IPS-NIHi7 (cell line): ENCODE results near the gene ZNF135.
A peak's percentile ranks its signal among the peaks of the same experiment; 100 is the strongest.

Source experiments
- DNase-seq: peaks from one replicate; pipeline ENCODE4 v3.0.0; 2012; ENCODE audit warnings: mixed read lengths; ENCODE audit errors: extremely low spot score

ZNF135 gene

DNA sequence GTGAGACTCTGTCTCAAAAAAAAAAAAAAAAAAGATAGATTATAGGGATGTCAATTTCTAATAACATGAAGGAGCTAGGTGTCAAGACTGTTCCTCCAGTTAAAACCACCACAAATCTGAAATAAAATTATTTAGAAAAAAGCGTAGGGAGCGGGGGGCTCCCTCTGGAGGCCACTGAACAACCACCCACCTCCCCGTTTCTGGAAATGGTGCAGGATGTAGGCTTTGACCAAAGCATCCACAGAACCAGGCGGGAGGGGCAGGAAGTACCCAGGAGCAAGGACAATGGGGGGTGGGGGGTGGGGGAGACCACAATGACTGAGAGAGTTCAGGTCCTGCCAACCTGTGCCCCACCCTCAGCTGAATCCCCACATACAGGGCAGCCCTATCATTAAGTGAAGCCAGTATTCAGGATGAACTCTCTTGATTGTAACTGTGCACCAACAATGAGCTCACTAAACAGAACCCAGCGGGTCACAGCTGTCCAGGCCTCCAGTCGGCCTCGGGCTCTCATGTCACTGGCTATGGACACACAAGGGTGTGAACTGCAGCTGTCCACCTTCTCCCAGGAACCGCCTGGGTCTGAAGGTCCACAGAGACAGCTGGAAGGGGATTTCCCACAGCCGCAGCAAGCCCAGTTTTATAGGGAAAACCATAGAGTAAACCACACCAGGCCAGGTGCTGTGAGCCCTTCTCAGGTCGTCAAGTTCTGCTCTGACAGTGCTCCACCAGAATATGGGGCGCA, 32.3 kb downstream of the ZNF135 start:
- no peak for DNase-seq

DNA sequence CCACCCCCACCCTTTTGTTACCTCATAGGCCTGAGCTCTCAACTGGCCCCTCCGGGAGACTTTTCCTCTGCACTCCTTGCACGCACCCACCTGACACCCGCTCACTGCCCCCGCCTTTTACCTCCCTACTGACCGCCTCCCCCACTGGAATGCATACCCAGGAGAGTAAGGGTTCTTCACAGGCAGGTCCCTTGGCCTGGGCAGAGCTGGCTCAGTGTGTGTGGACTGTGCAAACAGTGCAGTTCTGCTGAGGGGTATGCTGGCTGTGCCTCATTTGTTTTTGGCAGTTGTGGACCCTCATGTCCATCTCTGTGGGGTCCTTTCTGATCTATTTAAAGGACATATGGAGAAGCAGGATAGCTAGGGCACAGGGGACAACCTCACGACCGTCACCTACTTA, 34.0 kb downstream of the ZNF135 start:
- no peak for DNase-seq

- DNase-seq: no peak
These were observed 36.2 kb downstream of the ZNF135 start for GRCh38 chr19:58095328-58095727.

DNA sequence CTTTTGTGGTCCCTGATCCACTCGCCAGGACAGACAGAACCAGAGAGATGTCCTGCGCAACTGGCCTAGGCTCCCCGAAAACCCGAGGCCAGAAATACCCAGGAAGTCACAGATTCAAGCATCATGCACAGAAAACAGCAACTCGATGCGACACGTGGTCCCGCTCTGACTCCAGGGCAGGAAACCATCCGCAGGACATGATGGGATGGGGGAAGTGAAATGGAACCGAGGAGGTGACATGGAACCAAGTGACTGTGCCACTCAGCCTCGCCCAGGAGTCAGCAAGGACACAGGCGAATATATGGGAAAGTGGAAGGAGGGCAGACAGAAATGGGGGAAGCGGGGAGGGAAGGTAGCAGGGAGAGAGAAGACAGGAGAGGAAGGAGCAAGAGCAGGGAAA, 37.8 kb downstream of the ZNF135 start:
- DNase-seq: no peak

DNA sequence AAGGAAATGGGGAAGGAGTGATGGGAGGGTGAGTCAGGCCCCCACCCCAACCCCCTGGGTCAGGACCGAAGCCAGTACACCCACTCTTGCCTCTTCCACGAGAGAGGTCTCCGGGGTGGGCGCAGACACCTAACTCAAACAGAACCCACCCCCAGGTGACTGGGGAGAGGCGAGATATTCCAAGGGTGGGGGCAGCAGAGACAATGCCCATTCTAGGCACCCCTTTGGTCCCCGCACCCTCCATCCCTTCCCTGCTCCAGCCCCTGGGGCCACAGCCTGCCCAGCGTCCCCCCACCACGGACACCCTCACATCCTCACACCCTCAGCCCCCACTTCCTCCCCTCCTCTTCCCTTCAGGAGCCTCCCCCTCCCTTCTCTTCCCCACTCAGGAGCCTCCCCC, 38.3 kb downstream of the ZNF135 start:
- DNase-seq: no peak

GRCh38 chr19:58097781-58098681, 38.9 kb downstream of the ZNF135 start, which contains the start of gene ZSCAN18:
Gene ZSCAN18 (minus strand): TSS chr19:58098231. CDS start chr19:58090267, 7,964 bp downstream.
- peak; percentile 100 for DNase-seq

- DNase-seq: no peak
These were observed 39.6 kb downstream of the ZNF135 start for GRCh38 chr19:58098682-58098998.

GRCh38 chr19:58107778-58108545, 48.9 kb downstream of the ZNF135 start:
- no peak for DNase-seq

GRCh38 chr19:58108546-58108817, 49.4 kb downstream of the ZNF135 start:
- no peak for DNase-seq

- DNase-seq: no peak
These were observed 58.9 kb downstream of the ZNF135 start for GRCh38 chr19:58117841-58118575.

GRCh38 chr19:58118979-58119733, 60.1 kb downstream of the ZNF135 start:
- DNase-seq: no peak
